Body of pancreas (tissue), 4 donors: ENCODE measurements around the gene P4HA1.

ENCODE experiments used
- CTCF ChIP-seq, 7 experiments: fragments of 450-650 bp in 4 of 7; fragments of 200-600 bp in 3 of 7; sonication (generic) in 3 of 7; IDR thresholded peaks; one replicate each; pipeline ENCODE4 v1.5.1; 2016 to 2019; ENCODE audit warnings: antibody characterized with exemption in 7 of 7
- POLR2A ChIP-seq, 3 donors: fragments of 450-650 bp; IDR thresholded peaks; one replicate each; pipeline ENCODE4 v1.6.1; 2016; ENCODE audit warnings: antibody characterized with exemption in 3 of 3, mild to moderate bottlenecking in 2 of 3

GRCh38 chr10:73134727-73135126 is 38.1 kb upstream of the P4HA1 start:
- no peak for TF ChIP-seq CTCF (IDR thresholded peaks at IDR 0.05)
- no peak for TF ChIP-seq POLR2A (IDR thresholded peaks at IDR 0.05)
